ENCODE measurements around the gene MIEF2. TPM values are rescaled to one million over a fixed set of nuclear protein-coding genes. Genes with fewer than 3 reads are reported as not detected.
A peak's percentile ranks its signal among the peaks of the same experiment; 100 is the strongest.

Gene MIEF2
- polyA plus RNA-seq, 3 donors = 3.5 to 6.1 (median 4.9) TPM

- TF ChIP-seq CTCF (IDR thresholded peaks at IDR 0.05) = no peak
- H3K4me1 Mint-ChIP-seq = no peaks in the 10 kb centered on the region
- H3K36me3 Mint-ChIP-seq = peaks cover 44 to 71% of the 10 kb centered on the region in 2 donors
- Histone ChIP-seq H2AFZ (ENCODE audit: insufficient read depth, low read depth, low read length, poor library complexity, severe bottlenecking) (no peak overlapping the region), H3K4me3 (replicated peaks in 1 of 3; ENCODE audit: low read depth in 2 of 3, low read length in 3 of 3) (no peak overlapping the region), H3K9ac (ENCODE audit: insufficient read depth, low read length, poor library complexity, severe bottlenecking) (no peak overlapping the region), H3K4me2 (replicated peaks; ENCODE audit: extremely low read depth, low read length, poor library complexity, severe bottlenecking) (no peak overlapping the region), H3K27me3 (ENCODE audit: control insufficient read depth in 2 of 2, insufficient read depth in 2 of 2, low read length in 2 of 2) (no peaks in the 10 kb centered on the region), H3K27ac (ENCODE audit: low read depth in 1 of 2, low read length in 2 of 2) (no peak overlapping the region), H4K20me1 (ENCODE audit: insufficient read depth, low read length) (no peaks in the 10 kb centered on the region), H3K9me3 (replicated peaks in 1 of 2; ENCODE audit: control insufficient read depth in 1 of 2, insufficient read depth in 1 of 2, low read length in 2 of 2) (no peaks in the 10 kb centered on the region), H3K4me1 (ENCODE audit: control insufficient read depth in 1 of 2, insufficient read depth in 2 of 2, low read length in 2 of 2) (no peaks in the 10 kb centered on the region), H3K79me2 (ENCODE audit: insufficient read depth, low read length) (no peaks in the 10 kb centered on the region), H3K36me3 (replicated peaks in 1 of 2; ENCODE audit: control insufficient read depth in 1 of 2, insufficient read depth in 2 of 2, low read length in 2 of 2) (peaks cover 30 to 60% of the 10 kb centered on the region in 2 donors)
- H3K9me3 Mint-ChIP-seq = no peaks in the 10 kb centered on the region
- DNase-seq = no peak
- peak overlapping the region in 2 of 7 donors; percentile 32 to 68 for H3K27ac Mint-ChIP-seq
- WGBS (ENCODE audit: insufficient coverage) = 98% methylated on average over 14 of the region's 18 CpGs
- intact Hi-C loops (cut with micrococcal nuclease) = no loop called here
- peaks cover 0 to 2% (median 0%) of the 10 kb centered on the region in 3 donors for H3K27me3 Mint-ChIP-seq (ENCODE audit: low read depth in 3 of 3)
- no peak overlapping the region for H3K4me3 Mint-ChIP-seq
Observed at GRCh38 chr17:18236494-18236893, 24.0 kb upstream of the MIEF2 start.

GRCh38 chr17:18237461-18237860, 23.0 kb upstream of the MIEF2 start:
- Mint-ChIP-seq H3K27me3 (ENCODE audit: low read depth in 3 of 3) (peaks cover 0 to 2% (median 0%) of the 10 kb centered on the region in 3 donors), H3K36me3 (peaks cover 44 to 65% of the 10 kb centered on the region in 2 donors), H3K4me1 (no peaks in the 10 kb centered on the region), H3K27ac (no peak overlapping the region), H3K4me3 (no peak overlapping the region), H3K9me3 (no peaks in the 10 kb centered on the region)
- WGBS (ENCODE audit: insufficient coverage) = 98% methylated on average over 14 of the region's 20 CpGs
- Histone ChIP-seq H4K20me1 (ENCODE audit: insufficient read depth, low read length) (no peaks in the 10 kb centered on the region), H3K27me3 (ENCODE audit: control insufficient read depth in 2 of 2, insufficient read depth in 2 of 2, low read length in 2 of 2) (no peaks in the 10 kb centered on the region), H3K4me2 (replicated peaks; ENCODE audit: extremely low read depth, low read length, poor library complexity, severe bottlenecking) (no peak overlapping the region), H3K4me1 (ENCODE audit: control insufficient read depth in 1 of 2, insufficient read depth in 2 of 2, low read length in 2 of 2) (no peaks in the 10 kb centered on the region), H3K9me3 (replicated peaks in 1 of 2; ENCODE audit: control insufficient read depth in 1 of 2, insufficient read depth in 1 of 2, low read length in 2 of 2) (no peaks in the 10 kb centered on the region), H3K79me2 (ENCODE audit: insufficient read depth, low read length) (no peaks in the 10 kb centered on the region), H2AFZ (ENCODE audit: insufficient read depth, low read depth, low read length, poor library complexity, severe bottlenecking) (no peak overlapping the region), H3K9ac (ENCODE audit: insufficient read depth, low read length, poor library complexity, severe bottlenecking) (no peak overlapping the region), H3K36me3 (replicated peaks in 1 of 2; ENCODE audit: control insufficient read depth in 1 of 2, insufficient read depth in 2 of 2, low read length in 2 of 2) (peaks cover 36 to 70% of the 10 kb centered on the region in 2 donors), H3K4me3 (replicated peaks in 1 of 3; ENCODE audit: low read depth in 2 of 3, low read length in 3 of 3) (no peak overlapping the region), H3K27ac (ENCODE audit: low read depth in 1 of 2, low read length in 2 of 2) (no peak overlapping the region)
- no peak for TF ChIP-seq CTCF (IDR thresholded peaks at IDR 0.05)
- intact Hi-C loops (cut with micrococcal nuclease) = no loop called here
- no peak for DNase-seq
